A673 (cell line): ENCODE measurements around the gene WDPCP. TPM values are rescaled to one million over a fixed set of nuclear protein-coding genes. Genes with fewer than 3 reads are reported as not detected.

Experiments used
- BruUV-seq: library from RNA; stranded (reverse); fragments of 400-500 nt; replicated peaks from 2 replicates; lab custom pipeline; 2021; lab: Mats Ljungman, UMichigan
- CTCF ChIA-PET: fragments of 300-600 bp; sonication (Branson Sonifier 250); formaldehyde crosslinking; loops from one replicate; lab custom pipeline; 2022; ENCODE audit warnings: antibody characterized with exemption; lab: Charles Lee
- POLR2A ChIA-PET: fragments of 300-600 bp; sonication (Branson Sonifier 250); formaldehyde crosslinking; loops from one replicate; lab custom pipeline; 2022; ENCODE audit warnings: antibody characterized with exemption; ENCODE audit not compliant: low non-redundant PET; lab: Charles Lee
- DNase-seq: peaks from one replicate; pipeline ENCODE4 v3.0.0-alpha.2; 2015; ENCODE audit warnings: low spot score
- H3K27ac ChIP-seq: fragments of 200-600 bp; sonication (generic); 2 replicates; pipeline ENCODE4 v1.5.1; 2016; ENCODE audit warnings: mixed run types, low read depth, mild to moderate bottlenecking, mixed read lengths, antibody characterized with exemption, low read length; ENCODE audit not compliant: poor library complexity, severe bottlenecking
- H3K27me3 ChIP-seq: fragments of 200-600 bp; sonication (generic); replicated peaks from 2 replicates; pipeline ENCODE4 v1.6.1; 2017; ENCODE audit warnings: mixed run types, low read depth, mild to moderate bottlenecking, mixed read lengths, antibody characterized with exemption, low read length; ENCODE audit not compliant: insufficient read depth, poor library complexity
- H3K36me3 ChIP-seq: fragments of 200-600 bp; sonication (generic); 2 replicates; pipeline ENCODE4 v1.6.1; 2016; ENCODE audit warnings: mixed run types, mild to moderate bottlenecking, mixed read lengths, antibody characterized with exemption, low read length; ENCODE audit not compliant: insufficient read depth, poor library complexity, severe bottlenecking
- H3K4me1 ChIP-seq: fragments of 200-600 bp; sonication (generic); 2 replicates; pipeline ENCODE4 v1.6.1; 2017; ENCODE audit warnings: mixed run types, mild to moderate bottlenecking, mixed read lengths, antibody characterized with exemption, low read length; ENCODE audit not compliant: insufficient read depth, poor library complexity, severe bottlenecking
- H3K4me3 ChIP-seq: fragments of 200-600 bp; sonication (generic); 2 replicates; pipeline ENCODE4 v1.5.1; 2016; ENCODE audit warnings: low read depth, mixed run types, mild to moderate bottlenecking, mixed read lengths, low read length; ENCODE audit not compliant: poor library complexity, severe bottlenecking
- H3K9me3 ChIP-seq: fragments of 200-600 bp; sonication (generic); 2 replicates; pipeline ENCODE4 v1.6.1; 2016; ENCODE audit warnings: mixed run types, low read depth, mild to moderate bottlenecking, mixed read lengths, antibody characterized with exemption, low read length; ENCODE audit not compliant: poor library complexity, severe bottlenecking
- EZH2 ChIP-seq: fragments of 200-600 bp; sonication (generic); IDR thresholded peaks from 2 replicates; pipeline ENCODE4 v1.6.1; 2017; ENCODE audit warnings: borderline replicate concordance, low read depth, mild to moderate bottlenecking, mixed read lengths, antibody characterized with exemption, low read length; ENCODE audit not compliant: poor library complexity, severe bottlenecking
- intact Hi-C: fragments of 100-400 bp; cut with micrococcal nuclease; formaldehyde crosslinking; loops from one replicate; pipeline ENCODE4 v1.10.0; 2022; ENCODE audit not compliant: unreplicated experiment
- total RNA-seq: library from RNA; stranded (reverse); gene quantifications from 2 replicates; pipeline ENCODE4 v1.2.3, GENCODE V29; 2021
- TF ChIP-seq, protein P1 (sequence below): fragments of 300-800, 200-600 bp; sonication (generic); conservative IDR thresholded peaks from 2 replicates; pipeline ENCODE4 v1.5.1; 2017; ENCODE audit warnings: low read depth, mild to moderate bottlenecking, antibody characterized with exemption, low read length, moderate library complexity, mixed read lengths

Gene WDPCP
- total RNA-seq, 1 experiment from 2014 or later: 7.9 TPM

DNA sequence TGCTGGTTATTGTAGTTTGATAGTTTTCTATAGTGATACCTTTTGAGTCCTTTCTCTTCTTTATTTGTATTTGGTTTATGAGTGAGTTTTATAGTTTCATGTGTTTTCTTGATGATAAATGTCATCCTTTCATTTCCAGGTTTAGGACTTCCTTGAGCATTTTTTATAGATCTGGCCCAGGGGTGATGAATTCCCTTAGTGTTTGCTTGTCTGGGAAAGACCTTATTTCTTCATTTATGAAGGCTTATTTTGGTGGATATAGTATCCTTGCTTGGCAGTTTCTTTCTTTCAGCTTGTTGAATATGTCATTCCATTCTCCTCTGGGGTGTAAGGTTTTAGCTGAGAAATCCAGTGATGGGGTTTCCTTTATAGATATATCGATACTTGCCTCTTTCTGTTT, 483.8 kb downstream of the WDPCP start:
- no peaks in the 10 kb centered on the region for H3K9me3 ChIP-seq
- TF ChIP-seq, protein P1, sequence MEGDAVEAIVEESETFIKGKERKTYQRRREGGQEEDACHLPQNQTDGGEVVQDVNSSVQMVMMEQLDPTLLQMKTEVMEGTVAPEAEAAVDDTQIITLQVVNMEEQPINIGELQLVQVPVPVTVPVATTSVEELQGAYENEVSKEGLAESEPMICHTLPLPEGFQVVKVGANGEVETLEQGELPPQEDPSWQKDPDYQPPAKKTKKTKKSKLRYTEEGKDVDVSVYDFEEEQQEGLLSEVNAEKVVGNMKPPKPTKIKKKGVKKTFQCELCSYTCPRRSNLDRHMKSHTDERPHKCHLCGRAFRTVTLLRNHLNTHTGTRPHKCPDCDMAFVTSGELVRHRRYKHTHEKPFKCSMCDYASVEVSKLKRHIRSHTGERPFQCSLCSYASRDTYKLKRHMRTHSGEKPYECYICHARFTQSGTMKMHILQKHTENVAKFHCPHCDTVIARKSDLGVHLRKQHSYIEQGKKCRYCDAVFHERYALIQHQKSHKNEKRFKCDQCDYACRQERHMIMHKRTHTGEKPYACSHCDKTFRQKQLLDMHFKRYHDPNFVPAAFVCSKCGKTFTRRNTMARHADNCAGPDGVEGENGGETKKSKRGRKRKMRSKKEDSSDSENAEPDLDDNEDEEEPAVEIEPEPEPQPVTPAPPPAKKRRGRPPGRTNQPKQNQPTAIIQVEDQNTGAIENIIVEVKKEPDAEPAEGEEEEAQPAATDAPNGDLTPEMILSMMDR: no peak
- no peak for TF ChIP-seq EZH2
- no peaks in the 10 kb centered on the region for H3K36me3 ChIP-seq
- H3K27ac ChIP-seq: no peak overlapping the region
- BruUV-seq: no TSS peak
- DNase-seq: no peak
- ChIA-PET POLR2A (no interaction called here), CTCF (no interaction called here)
- intact Hi-C loops: no loop called here
- H3K27me3 ChIP-seq: no peaks in the 10 kb centered on the region
- H3K4me1 ChIP-seq: no peaks in the 10 kb centered on the region
- H3K4me3 ChIP-seq: no peak overlapping the region

DNA sequence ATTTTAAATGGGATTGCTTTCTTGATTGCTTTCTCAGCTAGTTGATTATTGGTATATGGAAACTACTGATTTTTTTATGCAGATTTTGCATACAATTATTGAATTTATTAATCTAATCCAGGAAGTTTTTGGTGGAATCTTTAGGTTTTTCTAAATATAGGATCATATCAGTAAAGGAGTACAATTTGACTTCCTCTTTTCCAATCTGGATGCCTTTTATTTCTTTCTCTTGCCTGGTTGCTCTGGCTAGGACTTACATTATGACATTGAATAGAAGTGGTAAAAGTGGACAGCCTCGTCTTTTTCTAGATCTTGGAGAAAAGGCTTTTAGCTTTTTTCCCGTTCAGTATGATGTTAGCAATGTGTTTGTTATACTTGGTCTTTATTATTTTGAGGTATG, 486.3 kb downstream of the WDPCP start:
- ChIA-PET CTCF (no interaction called here), POLR2A (no interaction called here)
- Histone ChIP-seq H3K9me3 (no peaks in the 10 kb centered on the region), H3K27ac (no peak overlapping the region), H3K4me1 (no peaks in the 10 kb centered on the region), H3K4me3 (no peak overlapping the region), H3K27me3 (no peaks in the 10 kb centered on the region), H3K36me3 (no peaks in the 10 kb centered on the region)
- intact Hi-C loops: no loop called here
- TF ChIP-seq, protein P1: no peak
- no peak for TF ChIP-seq EZH2
- BruUV-seq: no TSS peak
- DNase-seq: no peak

DNA sequence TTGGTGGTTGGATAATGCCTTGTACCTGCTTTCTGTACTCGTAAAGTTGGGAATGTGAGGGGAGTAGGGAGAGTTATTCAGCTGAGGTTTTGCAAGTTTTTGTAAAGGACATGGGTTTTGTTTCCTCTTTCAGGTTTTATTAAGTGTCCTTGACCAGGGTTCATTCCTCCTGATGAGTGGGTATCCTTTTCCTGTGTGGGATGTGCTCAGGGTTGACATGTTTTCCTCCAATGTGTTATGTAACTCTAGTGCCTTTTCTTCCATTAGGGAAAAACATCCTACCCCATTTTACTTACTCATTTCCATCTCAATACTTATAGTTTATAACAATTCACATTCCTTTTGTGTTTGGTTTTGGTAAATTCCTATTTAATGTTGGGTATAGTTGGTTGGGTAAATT, 489.2 kb downstream of the WDPCP start:
- no peak for DNase-seq
- no TSS peak for BruUV-seq
- Histone ChIP-seq H3K27ac (no peak overlapping the region), H3K36me3 (no peaks in the 10 kb centered on the region), H3K4me3 (no peak overlapping the region), H3K27me3 (no peaks in the 10 kb centered on the region), H3K9me3 (no peaks in the 10 kb centered on the region), H3K4me1 (no peaks in the 10 kb centered on the region)
- TF ChIP-seq, protein P1: no peak
- TF ChIP-seq EZH2: no peak
- CTCF ChIA-PET: no interaction called here
- intact Hi-C loops: no loop called here
- POLR2A ChIA-PET: no interaction called here
